Nephron progenitor cell (in vitro differentiated cells): Measurements from ENCODE around the gene ZNHIT1.

Experiments
- DNase-seq: peaks from one replicate; pipeline ENCODE4 v3.0.0; 2021
- H3K27ac Mint-ChIP-seq: 2 replicates; pipeline ENCODE4 v1.8.0; 2021; ENCODE audit warnings: mild to moderate bottlenecking, moderate library complexity, mixed read lengths
- H3K27me3 Mint-ChIP-seq: 2 replicates; pipeline ENCODE4 v1.8.0; 2021; ENCODE audit warnings: mild to moderate bottlenecking, low read depth, mixed read lengths; ENCODE audit not compliant: poor library complexity
- H3K36me3 Mint-ChIP-seq: 2 replicates; pipeline ENCODE4 v1.8.0; 2021; ENCODE audit warnings: low read depth, mixed read lengths
- H3K4me1 Mint-ChIP-seq: 2 replicates; pipeline ENCODE4 v1.8.0; 2021; ENCODE audit warnings: mixed read lengths
- H3K4me3 Mint-ChIP-seq: 2 replicates; pipeline ENCODE4 v1.8.0; 2021; ENCODE audit warnings: mild to moderate bottlenecking, moderate library complexity, mixed read lengths
- H3K9me3 Mint-ChIP-seq: 2 replicates; pipeline ENCODE4 v1.8.0; 2021; ENCODE audit warnings: mild to moderate bottlenecking, moderate library complexity, mixed read lengths
- CTCF ChIP-seq: fragments of 200-600 bp; sonication (generic); IDR thresholded peaks from 2 replicates; pipeline ENCODE4 v1.5.0; 2021; ENCODE audit warnings: antibody characterized with exemption

Gene ZNHIT1

GRCh38 chr7:101212014-101212413 is 6.0 kb upstream of the ZNHIT1 start:
- no peaks in the 10 kb centered on the region for H3K27me3 Mint-ChIP-seq
- no peaks in the 10 kb centered on the region for H3K9me3 Mint-ChIP-seq
- peaks cover 22% of the 10 kb centered on the region for H3K36me3 Mint-ChIP-seq
- DNase-seq, result no peak
- no peak overlapping the region for H3K4me3 Mint-ChIP-seq
- H3K27ac Mint-ChIP-seq, result no peak overlapping the region
- peaks cover 15% of the 10 kb centered on the region for H3K4me1 Mint-ChIP-seq
- TF ChIP-seq CTCF, result no peak

DNA sequence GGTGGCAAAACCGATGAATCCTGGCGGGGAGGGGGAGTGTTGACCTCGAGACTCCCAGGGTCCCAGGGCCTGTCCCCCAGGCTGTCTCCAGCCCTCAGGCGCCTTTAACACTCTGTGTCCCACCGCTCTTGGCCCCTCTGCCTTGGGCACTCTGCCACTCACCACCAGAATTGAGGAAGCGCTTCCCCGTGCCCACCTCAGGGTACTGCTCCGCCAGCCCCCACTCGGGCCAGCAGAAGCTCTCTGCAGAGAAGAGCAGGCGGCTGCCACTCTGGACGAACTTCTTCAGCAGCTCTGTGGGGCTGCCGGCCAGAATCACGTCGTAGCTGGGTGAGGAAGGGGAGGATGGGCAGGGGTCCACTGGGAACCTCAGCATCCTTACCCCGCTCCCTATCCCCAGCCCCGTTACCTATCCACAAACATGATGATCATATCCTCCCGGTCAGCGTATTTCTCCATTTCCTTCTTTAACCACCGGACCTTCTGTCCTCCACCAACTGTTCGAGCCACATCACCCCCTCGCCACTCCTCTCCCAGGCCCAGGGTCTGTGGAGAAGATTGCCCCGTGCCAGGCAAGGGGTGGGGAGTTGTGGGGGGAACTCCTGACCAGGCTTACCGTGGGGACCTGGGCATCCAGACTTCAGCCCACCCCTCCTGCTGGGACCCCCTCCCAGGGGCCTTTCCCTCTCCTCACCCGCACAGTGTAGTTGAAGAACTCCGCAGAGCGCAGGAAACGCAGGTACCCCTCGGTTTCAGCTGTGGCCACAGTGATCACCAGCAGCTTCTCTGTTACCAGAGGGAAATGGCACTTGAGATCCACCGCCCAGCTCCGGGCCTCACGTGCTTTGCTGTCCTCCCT is 1.7 kb upstream of the ZNHIT1 start:
- H3K4me1 Mint-ChIP-seq, result peaks cover 41% of the 10 kb centered on the region
- no peak for TF ChIP-seq CTCF
- H3K9me3 Mint-ChIP-seq, result no peaks in the 10 kb centered on the region
- peak overlapping the region; percentile 30 for H3K27ac Mint-ChIP-seq
- H3K4me3 Mint-ChIP-seq, result peak overlapping the region; percentile 97
- H3K36me3 Mint-ChIP-seq, result peaks cover 7% of the 10 kb centered on the region
- DNase-seq, result no peak
- peaks cover 3% of the 10 kb centered on the region for H3K27me3 Mint-ChIP-seq

GRCh38 chr7:101216860-101217387 is 1.0 kb upstream of the ZNHIT1 start:
- H3K36me3 Mint-ChIP-seq, result peaks cover 11% of the 10 kb centered on the region
- TF ChIP-seq CTCF, result no peak
- no peaks in the 10 kb centered on the region for H3K9me3 Mint-ChIP-seq
- H3K27me3 Mint-ChIP-seq, result peaks cover 3% of the 10 kb centered on the region
- H3K4me1 Mint-ChIP-seq, result peaks cover 46% of the 10 kb centered on the region
- peak; percentile 45 for DNase-seq
- peak overlapping the region; percentile 97 for H3K4me3 Mint-ChIP-seq
- peak overlapping the region; percentile 30 for H3K27ac Mint-ChIP-seq

- Mint-ChIP-seq H3K36me3 (peaks cover 24% of the 10 kb centered on the region), H3K27ac (peak overlapping the region; percentile 97), H3K4me3 (peak overlapping the region; percentile 97), H3K27me3 (peaks cover 3% of the 10 kb centered on the region), H3K9me3 (no peaks in the 10 kb centered on the region), H3K4me1 (peaks cover 51% of the 10 kb centered on the region)
- no peak for DNase-seq
- no peak for TF ChIP-seq CTCF
Measured at GRCh38 chr7:101218236-101219125, 516 bp downstream of the ZNHIT1 start.

DNA sequence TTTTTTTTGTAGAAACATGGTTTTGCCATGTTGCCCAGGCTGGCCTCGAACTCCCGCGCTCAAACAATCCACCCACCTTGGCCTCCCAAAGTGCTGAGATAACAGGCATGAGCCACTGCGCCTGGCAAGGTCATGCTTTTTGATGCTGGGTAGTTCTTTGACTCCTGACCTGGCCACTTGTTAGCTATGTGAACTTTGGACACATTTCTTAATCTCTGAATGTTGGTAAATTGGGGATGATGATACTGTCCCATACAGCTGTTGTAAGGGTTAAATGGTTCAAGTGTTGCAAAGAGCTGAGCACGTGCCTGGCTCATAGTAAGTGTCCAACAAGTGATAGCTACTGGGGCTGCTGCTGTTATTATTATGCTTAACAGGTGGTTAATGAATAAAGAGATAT is 2.3 kb downstream of the ZNHIT1 start:
- no peak overlapping the region for H3K27ac Mint-ChIP-seq
- peaks cover 51% of the 10 kb centered on the region for H3K4me1 Mint-ChIP-seq
- H3K9me3 Mint-ChIP-seq, result no peaks in the 10 kb centered on the region
- peaks cover 35% of the 10 kb centered on the region for H3K36me3 Mint-ChIP-seq
- no peak for DNase-seq
- no peak for TF ChIP-seq CTCF
- peak overlapping the region; percentile 6 for H3K4me3 Mint-ChIP-seq
- H3K27me3 Mint-ChIP-seq, result peaks cover 3% of the 10 kb centered on the region
